CD4-positive, alpha-beta T cell treated with Interleukin-21 for 1 hour (primary cell): ENCODE results near the gene SULT1B1.
"Not testable (repeated sequence)": the region's sequence is repeated elsewhere in the genome, so short reads cannot be mapped to it uniquely, and the experiment has no call there.

Source experiments
- DNase-seq: peaks from one replicate; pipeline ENCODE4 v3.0.0-alpha.2; 2020

Gene SULT1B1

DNA sequence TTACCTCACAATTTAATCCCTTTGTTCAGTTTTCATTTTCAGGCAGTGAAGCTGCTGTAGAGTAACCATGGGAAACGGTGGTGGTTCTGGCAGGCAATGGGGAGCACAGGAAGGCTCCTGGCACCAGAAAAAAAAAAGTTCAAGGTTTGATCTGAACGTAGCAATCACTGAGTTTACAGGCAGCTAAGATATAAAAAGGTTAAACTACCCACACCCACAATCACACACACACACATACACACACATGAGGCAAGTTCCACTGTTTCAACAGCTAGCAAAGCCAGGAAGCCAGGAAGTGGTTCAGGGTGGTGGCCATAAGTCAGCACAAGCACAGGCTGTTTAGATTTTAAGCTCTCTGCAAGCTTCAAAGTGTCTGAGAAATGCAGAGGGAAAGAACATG, at the start of gene SULT1B1:
Gene SULT1B1 (minus strand): TSS at position 166 of the 400 bp plus-strand sequence. CDS start 5,403 bp downstream, outside the sequence.
- DNase-seq = peak; percentile 72

DNA sequence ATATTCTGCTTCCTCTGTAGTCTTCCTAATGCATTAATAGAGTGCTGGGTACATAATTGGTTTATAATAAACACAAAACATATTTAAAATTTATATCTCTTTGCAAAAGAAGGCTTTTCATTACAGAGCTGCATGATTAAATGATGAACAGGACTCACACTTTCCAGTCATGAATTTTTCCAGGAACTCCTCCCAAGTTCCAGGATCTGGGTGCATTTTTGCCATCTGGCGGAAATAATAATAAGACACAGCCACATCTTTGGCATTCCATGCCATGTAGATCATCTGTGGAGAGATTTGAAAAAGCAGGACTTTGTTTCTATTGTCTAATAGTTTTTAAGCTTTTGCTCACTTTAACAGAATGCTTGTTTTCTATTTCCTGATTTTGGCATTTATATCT, 40.2 kb upstream of the SULT1B1 start:
- no peak for DNase-seq

DNA sequence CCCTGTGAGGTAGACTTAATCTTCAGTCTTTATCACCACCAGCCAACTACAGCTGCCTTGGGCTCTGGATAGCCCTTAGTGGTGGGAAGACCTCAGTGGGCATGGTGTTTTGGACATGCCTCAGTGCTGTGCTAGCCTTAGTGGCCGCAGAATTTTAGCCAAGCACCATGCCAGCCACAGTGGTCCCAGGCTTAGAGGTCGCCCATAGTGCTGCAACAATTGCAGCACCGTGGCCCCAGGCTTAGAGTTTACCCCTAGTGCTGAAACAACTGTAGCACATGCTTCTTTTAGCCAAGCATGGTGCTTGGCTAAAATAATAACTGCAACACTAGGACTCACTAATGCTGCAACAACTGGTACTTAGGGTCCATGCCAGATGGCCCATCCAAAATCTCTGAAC, 38.9 kb upstream of the SULT1B1 start:
- DNase-seq = no peak

DNA sequence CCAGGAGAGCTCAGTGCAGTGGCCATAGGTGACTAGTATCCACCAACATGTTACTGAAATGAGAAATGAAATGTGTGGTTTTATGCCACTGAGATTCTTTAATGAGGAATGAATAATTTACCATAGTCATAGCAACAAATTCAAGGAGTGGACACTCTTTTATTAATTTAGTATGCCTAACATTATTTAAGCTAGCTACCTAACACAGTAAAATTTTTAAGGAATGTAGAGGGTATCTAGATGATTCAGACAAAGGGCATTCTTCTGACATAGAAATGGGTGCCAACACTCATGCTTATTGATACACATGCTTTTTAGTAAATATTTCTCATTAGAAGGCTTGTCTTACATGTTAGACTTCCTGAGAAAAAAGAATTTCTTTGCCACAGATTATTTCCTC, 33.3 kb upstream of the SULT1B1 start:
- no peak for DNase-seq

DNA sequence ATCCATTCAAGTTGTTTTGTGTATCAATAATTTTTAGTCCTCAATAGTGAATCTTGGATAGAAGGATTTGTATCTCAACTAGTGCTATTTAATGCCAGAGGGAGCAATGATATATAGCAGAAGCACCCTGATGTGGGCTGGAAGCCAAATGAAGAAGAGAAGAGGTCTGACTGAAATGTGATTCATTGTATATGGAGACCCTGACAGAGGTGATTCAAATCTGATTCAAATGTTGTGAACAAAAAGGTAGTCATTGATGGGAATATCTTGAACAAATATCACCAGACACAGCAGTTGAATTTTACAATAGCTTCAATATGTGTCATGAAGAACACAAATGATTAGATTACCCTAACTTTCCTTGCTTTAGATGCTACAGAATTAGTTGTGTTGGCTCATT, 27.5 kb upstream of the SULT1B1 start:
- DNase-seq = no peak

DNA sequence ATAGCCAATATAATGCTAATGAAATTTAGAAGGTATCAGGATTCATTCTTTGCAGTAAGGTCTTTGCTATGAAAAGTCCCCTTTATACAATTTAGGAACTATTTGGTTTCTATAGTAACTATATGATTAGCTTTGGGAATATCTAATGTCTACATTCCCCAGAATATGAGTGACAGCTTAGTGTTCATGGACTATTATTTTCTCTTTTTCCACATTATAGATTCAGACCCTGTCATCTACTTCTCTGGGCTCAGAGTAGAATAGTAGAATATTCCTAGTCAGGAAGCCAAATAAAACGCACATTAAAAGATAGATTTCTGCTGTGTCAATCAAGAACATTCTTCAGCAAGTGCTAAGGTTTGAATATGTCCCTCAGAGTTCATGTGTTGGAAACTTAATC, 26.1 kb upstream of the SULT1B1 start:
- DNase-seq = no peak

DNA sequence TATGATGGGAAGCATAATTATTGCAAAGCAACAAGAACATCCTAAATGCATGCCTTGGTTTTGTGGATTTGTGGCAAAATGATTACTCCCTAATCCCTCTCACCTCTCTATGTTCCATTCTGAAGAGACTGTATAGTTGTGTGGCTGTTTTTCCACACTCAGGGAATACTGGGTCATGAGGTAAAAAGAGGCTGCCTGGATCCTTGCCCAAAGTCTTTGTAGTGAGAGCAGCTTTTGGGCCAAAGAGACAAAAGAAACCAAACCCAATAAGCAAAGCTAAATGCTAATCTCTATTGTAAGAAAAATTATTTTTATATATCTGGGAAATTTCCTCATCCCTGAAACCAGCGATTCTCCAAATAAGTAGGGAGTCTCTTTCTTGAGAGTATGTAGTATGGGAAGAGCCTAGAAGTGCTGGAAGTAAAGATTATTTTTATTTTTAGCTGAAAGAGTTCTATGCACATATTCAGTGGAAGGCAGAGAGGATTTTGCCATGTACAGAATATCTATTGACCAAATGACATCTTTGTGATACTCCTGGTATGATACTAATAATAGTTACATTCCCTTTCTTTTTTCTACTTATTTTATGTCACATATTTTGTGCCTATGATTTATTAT, 24.9 kb upstream of the SULT1B1 start:
- DNase-seq = no peak

DNA sequence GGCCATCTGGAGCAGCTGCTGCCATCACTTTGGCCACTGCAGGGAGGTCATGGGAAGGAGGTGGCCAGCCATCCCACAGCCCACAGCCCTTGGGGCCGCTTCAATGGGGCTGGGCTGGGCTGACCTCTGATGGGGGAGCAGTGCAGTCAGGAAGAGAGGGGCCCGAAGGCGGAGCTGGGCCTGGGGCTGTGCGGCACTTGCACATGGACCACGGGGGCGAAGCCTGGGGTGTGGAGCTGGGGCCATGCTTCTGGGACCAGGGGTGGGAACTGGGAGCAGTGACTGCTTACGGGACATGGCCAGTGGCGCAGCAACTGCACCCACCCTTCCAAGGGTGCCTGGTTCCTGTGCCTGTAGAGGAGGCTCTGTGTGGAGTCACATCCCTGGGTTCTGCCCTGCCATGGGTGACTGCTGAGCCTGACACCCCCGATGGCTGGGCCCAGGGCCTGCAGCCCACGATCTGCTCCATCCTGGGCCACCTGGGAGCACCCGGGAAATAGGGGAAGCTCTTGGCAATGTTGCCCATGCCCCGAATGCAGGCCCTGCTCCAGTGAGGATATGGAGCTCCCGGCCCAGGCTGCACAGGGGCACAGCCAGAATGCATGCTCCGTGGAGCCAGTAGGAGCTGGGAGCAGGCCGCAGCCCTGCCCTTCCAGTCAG, 22.4 kb upstream of the SULT1B1 start:
- DNase-seq = no peak

DNA sequence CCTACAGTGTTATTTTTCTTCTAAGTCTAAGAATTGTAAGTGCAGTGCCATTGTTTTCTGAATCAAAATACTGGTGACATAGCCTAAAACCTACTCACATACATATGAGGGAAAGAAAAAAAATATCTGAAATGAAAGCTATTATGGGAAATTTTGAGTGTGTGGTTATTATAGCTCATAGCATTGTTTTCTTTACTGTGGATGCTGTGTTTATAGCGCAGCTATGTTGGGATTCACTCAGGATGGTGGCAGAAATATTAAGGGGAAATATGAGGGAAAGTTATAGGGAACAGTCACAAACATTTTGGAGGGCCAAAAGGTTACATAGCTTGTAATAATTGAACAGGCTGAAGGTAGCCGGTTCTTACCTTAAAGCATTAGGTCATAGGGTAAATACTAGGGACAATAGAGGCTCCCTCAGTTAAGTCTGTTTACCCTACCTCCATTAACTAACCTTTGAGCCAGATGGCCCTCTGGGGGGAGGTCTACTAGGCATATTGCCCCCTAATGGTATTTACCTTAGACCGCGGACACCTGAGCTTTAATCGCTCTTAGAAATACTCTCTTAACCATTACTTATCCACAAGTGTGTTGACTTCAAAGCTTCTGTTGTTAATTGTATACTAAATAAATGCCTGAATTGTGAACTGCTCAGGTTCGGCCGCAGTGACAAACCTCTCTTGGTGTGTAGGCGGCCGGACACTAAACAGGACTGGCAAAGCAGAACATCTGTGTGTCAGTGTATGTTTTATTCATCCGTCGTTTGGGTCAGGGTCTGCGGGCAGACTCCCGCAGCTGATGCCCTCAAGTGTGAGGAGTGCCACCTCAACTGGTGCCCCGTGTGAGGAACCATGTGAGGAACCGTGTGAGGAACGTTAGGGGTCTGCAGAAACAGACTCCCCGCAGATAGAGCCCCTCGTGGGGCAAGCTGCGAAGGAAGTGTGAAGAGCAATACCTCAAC, 21.3 kb upstream of the SULT1B1 start:
- DNase-seq = no peak

DNA sequence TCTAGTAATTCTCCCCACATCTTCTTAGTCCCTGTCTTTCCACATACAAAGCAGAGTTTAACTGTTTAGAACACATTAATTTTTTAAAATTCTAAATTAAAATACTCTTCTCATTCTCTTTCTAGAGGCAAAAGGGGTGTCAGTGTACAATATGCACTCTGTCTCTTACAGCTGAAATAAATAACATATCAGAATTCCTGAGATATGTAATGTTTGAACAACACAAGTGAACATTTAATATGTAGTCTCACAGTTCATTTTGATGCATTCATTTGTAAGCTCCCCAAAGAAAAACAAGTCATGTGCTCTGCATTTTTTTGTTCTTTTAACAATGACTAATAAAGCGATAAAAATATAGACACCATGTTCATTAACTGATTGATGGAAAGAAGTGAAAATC, 19.7 kb upstream of the SULT1B1 start:
- DNase-seq = no peak

DNA sequence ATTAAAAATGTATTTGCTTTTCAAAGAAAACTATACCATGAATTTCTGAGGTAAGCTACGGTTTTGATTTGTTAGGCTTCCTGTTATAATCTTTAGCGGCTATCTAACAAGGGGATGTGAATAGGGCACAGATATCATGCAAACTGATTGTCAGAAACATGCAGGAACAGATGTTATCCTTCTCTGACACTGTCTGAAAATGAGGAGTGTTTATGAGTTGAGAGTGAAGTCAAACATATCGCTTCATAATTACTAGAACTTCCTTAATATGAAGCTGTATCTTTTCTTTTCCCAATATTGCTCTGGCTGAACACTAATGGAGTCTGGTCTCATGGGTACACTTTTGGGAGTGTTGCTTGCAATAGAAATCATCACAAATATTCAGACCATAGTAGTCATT, 16.3 kb upstream of the SULT1B1 start:
- DNase-seq = no peak

DNA sequence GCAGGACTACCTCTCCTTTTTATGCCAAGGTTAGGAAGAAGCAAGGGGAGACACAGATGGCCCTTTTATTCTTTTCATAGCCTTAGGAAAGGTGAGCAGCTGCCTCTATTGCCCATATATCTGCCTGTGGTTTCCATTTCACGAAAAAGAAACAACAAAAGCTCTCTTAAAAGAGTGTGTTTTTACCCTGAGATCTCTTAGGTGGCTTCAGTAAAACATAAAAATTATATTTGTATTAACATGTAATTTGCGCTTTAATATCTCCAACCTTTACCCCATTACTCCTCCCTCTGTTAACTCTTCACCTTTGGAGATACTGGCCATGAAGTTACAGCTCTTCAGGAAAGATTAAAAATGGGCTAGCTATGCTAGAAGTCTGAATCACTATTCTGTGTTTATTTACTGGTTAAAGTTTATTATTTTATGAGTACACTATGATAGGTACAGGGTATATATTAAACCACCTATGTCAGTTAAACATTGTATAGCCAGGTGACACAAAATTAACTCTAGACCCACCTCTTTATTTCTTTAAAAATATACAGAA, 15.0 kb upstream of the SULT1B1 start:
- no peak for DNase-seq

DNA sequence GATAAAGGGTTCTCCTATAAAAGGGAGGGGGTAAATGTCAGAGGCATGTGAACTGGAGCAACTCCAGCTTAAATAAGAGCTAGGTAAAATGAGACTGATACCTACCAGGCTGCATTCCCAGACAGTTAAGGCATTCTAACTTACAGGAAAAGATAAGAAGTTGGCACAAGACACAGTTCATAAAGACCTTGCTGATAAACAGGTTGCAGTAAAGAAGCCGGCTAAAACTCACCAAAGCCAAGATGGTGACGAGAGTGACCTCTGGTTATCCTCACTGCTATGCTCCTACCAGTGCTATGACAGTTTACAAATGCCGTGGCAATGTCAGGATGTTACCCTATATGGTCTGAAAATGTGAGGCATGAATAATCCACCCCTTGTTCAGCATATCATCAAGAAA, 13.1 kb upstream of the SULT1B1 start:
- DNase-seq = no peak

DNA sequence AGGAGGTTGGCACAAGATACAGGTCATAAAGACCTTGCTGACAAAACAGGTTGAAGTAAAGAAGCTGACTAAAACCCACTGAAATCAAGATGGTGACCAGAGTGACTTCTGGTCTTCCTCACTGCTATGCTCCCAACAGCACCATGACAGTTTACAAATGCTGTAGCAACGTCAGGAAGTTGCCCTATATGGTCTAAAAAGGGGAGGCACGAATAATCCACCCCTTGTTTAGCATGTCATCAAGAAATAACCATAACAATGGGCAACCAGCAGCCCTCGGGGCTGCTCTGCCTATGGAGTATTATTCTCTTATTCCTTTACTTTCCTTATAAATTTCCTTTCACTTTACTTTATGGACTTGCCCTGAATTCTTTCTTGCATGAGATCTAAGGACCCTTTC, 8.1 kb upstream of the SULT1B1 start:
- not testable (repeated sequence) for DNase-seq

DNA sequence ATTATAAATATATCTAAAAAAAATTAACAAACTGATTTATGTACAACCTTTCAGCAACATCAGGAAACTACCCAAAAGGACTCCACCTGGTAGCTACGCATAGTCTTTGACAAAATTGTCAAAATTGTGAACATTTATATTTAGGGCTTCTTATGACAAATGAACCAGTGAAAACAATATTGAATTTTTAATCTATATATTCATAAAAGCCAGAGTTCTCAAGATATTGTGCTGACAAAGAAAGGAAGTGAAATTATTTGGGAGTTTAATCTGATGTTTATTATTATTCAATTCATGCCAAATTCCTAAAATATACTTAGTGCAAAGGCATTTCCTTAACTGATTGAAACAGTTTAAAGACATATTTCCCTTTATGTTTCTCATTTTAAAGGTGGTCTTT, 5.3 kb upstream of the SULT1B1 start:
- DNase-seq = no peak

DNA sequence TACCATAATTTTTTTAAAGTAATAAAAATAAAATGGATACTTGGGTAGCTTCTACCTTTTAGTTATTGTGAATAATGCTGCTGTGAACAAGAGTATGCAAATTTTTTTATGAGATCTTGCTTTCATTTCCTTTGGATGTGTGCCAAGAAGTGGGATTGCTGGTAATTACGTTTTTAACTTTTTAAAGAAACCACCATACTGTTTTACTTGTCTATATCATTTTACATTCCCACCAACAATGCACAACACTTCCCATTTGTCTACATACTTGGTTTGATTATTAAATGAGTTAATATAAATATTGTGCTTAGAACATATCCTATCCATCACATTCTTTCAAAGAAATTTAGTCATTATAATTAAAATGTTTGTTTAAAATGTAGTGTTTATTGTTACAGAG, 3.9 kb upstream of the SULT1B1 start:
- DNase-seq = peak; percentile 30

DNA sequence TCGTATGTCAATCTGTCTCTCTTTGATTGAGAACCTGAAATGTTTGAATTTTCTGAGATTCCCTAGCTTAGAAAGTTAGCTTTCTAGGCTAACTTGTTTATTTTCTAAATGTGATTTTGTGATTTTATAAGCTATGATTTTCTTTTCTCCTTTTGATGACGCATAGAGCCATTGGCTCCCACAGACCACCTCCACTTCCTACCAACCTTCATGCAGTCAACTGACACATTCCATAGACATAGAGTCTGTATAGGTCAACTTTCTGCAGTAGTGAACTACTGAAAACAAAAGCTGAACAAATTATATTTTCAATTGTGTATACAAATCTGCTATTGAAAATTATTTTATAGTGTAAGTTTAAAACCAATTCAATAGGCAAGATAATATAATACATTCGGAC, 2.8 kb upstream of the SULT1B1 start:
- DNase-seq = no peak

DNA sequence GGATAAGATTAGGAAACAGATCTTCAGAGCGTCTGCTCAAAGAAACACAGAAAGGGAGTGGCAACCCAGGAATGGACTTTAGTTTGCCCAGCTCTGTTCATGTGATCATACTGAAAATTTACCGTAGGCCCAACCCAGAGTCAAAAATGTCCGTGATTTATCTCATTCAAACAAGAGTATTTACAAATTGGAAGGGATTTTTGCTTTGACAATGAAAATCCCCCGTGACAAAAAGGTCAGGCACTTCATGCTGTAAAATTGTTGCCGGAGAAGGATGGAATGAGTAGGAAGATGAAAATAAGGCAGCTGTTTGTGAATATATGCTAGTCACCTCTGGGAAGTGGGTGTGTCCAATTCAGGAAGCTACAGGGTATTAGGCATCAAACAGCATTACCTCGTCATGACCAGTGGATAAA, 1.2 kb downstream of the SULT1B1 start:
- no peak for DNase-seq

DNA sequence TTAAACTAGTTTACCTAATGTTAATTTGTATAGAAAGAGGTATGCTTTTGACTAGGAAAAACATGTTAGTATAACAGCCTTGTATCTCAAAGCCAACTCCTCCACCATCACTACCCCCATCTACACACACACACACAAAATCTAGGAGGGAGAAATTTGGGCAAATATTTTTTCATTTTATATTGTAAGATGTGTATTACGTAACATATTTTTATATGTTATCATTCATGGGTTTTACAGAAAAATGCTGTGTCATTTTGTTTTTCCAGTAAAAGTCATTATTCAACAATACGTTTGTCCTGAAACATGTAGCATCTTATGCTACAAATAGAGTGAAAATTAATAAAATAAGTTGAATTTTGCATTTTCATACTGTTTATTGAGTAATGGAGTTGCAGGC, 3.0 kb downstream of the SULT1B1 start:
- no peak for DNase-seq

DNA sequence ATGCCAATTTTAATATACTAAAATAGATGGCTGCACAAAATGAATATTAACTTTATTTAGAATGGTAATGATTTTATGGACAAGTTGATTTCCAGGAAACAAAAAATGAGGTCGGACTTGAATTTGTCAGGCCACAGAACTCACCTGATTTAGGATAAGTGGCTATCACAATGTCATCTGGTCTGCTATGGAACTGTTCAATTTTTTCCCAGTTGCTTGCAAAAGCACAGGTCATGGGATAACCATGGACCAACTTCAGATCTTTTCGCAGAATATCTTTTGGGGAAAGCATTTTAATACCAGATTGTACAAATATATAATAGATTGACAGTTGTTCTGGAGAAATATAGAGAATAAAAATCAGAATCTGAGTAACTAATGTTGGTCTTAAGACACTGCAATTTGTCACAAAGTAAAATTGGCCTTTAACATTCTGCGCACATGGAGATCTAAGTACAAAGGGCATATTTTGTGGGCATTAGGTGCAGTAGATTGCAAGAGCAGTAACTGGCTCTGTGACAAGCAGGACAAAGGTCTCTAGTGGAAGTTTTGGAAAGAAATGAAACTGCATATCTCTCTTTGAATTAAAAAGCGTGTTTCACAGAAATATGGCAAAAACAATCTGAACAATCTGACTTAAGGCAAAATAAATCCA, 5.4 kb downstream of the SULT1B1 start:
- DNase-seq = no peak

DNA sequence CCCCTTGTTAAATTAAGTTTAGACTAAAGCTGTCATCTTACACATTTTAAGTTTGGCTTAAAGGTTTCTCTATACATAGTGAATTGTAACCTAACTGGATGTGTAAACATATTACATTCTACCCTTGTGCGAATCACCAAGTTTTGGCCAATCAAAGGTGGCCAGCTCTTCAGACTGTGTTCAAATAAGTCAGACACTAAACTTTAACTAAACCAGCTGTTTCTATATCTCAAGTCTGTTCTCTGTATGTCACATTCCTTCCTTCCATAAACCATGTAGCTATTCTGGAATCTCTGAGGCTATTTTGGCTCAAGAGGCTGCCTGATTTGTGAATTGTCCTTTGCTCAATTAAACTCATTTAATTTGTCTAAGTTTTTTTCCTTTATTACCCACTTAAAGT, 6.7 kb downstream of the SULT1B1 start:
- no peak for DNase-seq

DNA sequence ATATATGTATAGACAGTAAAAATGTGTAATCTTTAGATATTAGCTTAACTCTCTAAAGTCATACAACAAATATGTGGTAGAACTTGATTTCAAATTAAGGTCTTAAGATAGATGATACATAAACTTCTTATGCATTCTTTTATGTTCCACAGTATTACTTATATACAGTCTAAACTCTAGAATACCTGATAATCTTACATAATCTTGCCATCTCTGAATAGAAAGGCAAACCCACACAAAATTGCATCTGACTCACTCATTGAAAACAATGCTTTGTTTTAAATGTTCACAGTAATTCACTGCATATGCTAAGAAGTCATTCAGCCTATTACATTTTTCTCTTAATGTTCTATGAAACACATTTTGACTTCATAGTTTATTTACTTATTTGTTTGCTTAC, 10.1 kb downstream of the SULT1B1 start:
- no peak for DNase-seq

DNA sequence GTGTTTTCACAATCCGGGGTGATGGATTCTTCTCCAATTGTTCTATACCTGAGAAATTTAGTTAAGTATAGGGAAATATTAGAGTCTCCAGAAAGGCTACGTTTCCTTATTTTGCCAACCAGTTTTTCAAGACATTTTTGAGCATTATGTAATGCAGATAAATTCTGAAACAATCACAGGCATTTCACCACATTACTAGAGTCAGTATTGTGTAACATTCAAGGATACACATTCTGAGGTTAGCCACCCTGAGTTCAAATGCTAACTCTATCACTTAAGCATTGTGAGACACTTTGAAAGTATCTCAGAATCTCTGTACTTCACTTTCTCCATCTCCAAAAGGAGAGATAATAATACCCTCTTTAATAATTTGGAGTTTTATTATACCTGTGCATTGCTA, 10.6 kb downstream of the SULT1B1 start:
- DNase-seq = no peak
